ENCODE measurements around the gene IQGAP3.

IQGAP3 gene

GRCh38 chr1:156550346-156550745 lies 22.0 kb downstream of the IQGAP3 start:
- peaks cover 31% of the 10 kb centered on the region for H3K36me3 ChIP-seq (ENCODE audit: control insufficient read depth, insufficient read depth, low read length)
- no peaks in the 10 kb centered on the region for H3K4me1 ChIP-seq (ENCODE audit: control insufficient read depth, insufficient read depth, low read length)
- H3K9ac ChIP-seq (ENCODE audit: low read depth, low read length): no peak overlapping the region
- H3K9me3 ChIP-seq (ENCODE audit: control insufficient read depth, insufficient read depth, low read length): no peaks in the 10 kb centered on the region
- no peak overlapping the region for H3K4me3 ChIP-seq (ENCODE audit: low read depth, low read length)
- H3K27me3 ChIP-seq (ENCODE audit: control insufficient read depth, insufficient read depth, low read length): no peaks in the 10 kb centered on the region

DNA sequence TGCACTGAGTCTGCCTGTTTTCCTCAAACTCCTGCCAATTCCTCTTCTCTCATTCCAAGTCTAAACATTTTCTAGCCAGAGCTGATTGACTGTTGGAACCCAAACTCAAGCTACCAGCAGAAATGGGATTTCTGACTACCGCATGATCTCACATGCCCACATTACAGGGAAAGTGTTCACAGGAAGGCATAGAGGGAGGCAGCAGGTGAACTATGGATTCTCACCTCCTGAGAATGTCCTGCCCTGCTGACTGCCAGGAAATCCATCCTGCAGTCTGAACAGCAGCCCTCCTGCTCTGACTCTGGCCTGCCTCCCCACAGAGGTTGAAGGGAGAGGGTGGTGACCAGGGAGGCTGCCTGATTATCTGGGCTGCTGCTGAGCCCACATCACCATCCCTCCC lies 22.5 kb downstream of the IQGAP3 start:
- H3K4me1 ChIP-seq (ENCODE audit: control insufficient read depth, insufficient read depth, low read length): no peaks in the 10 kb centered on the region
- H3K9ac ChIP-seq (ENCODE audit: low read depth, low read length): no peak overlapping the region
- no peaks in the 10 kb centered on the region for H3K9me3 ChIP-seq (ENCODE audit: control insufficient read depth, insufficient read depth, low read length)
- no peaks in the 10 kb centered on the region for H3K27me3 ChIP-seq (ENCODE audit: control insufficient read depth, insufficient read depth, low read length)
- H3K36me3 ChIP-seq (ENCODE audit: control insufficient read depth, insufficient read depth, low read length): peaks cover 29% of the 10 kb centered on the region
- H3K4me3 ChIP-seq (ENCODE audit: low read depth, low read length): no peak overlapping the region

- Histone ChIP-seq H3K9ac (ENCODE audit: low read depth, low read length) (no peak overlapping the region), H3K4me1 (ENCODE audit: control insufficient read depth, insufficient read depth, low read length) (no peaks in the 10 kb centered on the region), H3K27me3 (ENCODE audit: control insufficient read depth, insufficient read depth, low read length) (no peaks in the 10 kb centered on the region), H3K36me3 (ENCODE audit: control insufficient read depth, insufficient read depth, low read length) (peaks cover 28% of the 10 kb centered on the region), H3K4me3 (ENCODE audit: low read depth, low read length) (no peak overlapping the region), H3K9me3 (ENCODE audit: control insufficient read depth, insufficient read depth, low read length) (no peaks in the 10 kb centered on the region)
Measured at GRCh38 chr1:156549390-156549789, 23.0 kb downstream of the IQGAP3 start.

- no peak overlapping the region for H3K9ac ChIP-seq (ENCODE audit: low read depth, low read length)
- no peaks in the 10 kb centered on the region for H3K9me3 ChIP-seq (ENCODE audit: control insufficient read depth, insufficient read depth, low read length)
- H3K4me3 ChIP-seq (ENCODE audit: low read depth, low read length): no peak overlapping the region
- H3K27me3 ChIP-seq (ENCODE audit: control insufficient read depth, insufficient read depth, low read length): no peaks in the 10 kb centered on the region
- H3K36me3 ChIP-seq (ENCODE audit: control insufficient read depth, insufficient read depth, low read length): peaks cover 28% of the 10 kb centered on the region
- H3K4me1 ChIP-seq (ENCODE audit: control insufficient read depth, insufficient read depth, low read length): no peaks in the 10 kb centered on the region
Measured at GRCh38 chr1:156547982-156548381, 24.4 kb downstream of the IQGAP3 start.

DNA sequence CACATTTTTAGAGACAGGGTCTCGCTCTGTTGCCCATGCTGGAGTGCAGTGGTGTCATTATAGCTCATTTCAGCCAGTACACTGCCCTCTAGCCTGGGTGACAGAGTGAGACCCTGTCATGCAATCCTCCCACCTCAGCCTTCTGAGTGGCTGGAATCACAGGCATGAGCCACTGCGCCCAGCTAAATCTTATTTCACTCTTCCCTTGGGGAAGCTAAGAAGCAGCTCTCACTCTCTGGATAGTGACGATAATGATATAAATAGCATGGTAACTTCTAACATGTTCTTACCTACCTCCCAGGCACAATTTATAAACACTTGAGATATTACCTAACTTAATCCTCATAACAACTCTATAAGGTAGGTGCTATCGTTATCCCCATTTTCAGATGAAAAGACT lies 24.9 kb downstream of the IQGAP3 start:
- H3K27me3 ChIP-seq (ENCODE audit: control insufficient read depth, insufficient read depth, low read length): no peaks in the 10 kb centered on the region
- H3K4me1 ChIP-seq (ENCODE audit: control insufficient read depth, insufficient read depth, low read length): no peaks in the 10 kb centered on the region
- H3K9me3 ChIP-seq (ENCODE audit: control insufficient read depth, insufficient read depth, low read length): no peaks in the 10 kb centered on the region
- no peak overlapping the region for H3K9ac ChIP-seq (ENCODE audit: low read depth, low read length)
- no peak overlapping the region for H3K4me3 ChIP-seq (ENCODE audit: low read depth, low read length)
- H3K36me3 ChIP-seq (ENCODE audit: control insufficient read depth, insufficient read depth, low read length): peaks cover 28% of the 10 kb centered on the region

- H3K4me1 ChIP-seq (ENCODE audit: control insufficient read depth, insufficient read depth, low read length): no peaks in the 10 kb centered on the region
- no peak overlapping the region for H3K4me3 ChIP-seq (ENCODE audit: low read depth, low read length)
- H3K9ac ChIP-seq (ENCODE audit: low read depth, low read length): no peak overlapping the region
- peaks cover 27% of the 10 kb centered on the region for H3K36me3 ChIP-seq (ENCODE audit: control insufficient read depth, insufficient read depth, low read length)
- no peaks in the 10 kb centered on the region for H3K9me3 ChIP-seq (ENCODE audit: control insufficient read depth, insufficient read depth, low read length)
- H3K27me3 ChIP-seq (ENCODE audit: control insufficient read depth, insufficient read depth, low read length): no peaks in the 10 kb centered on the region
Measured at GRCh38 chr1:156546267-156546666, 26.1 kb downstream of the IQGAP3 start.

DNA sequence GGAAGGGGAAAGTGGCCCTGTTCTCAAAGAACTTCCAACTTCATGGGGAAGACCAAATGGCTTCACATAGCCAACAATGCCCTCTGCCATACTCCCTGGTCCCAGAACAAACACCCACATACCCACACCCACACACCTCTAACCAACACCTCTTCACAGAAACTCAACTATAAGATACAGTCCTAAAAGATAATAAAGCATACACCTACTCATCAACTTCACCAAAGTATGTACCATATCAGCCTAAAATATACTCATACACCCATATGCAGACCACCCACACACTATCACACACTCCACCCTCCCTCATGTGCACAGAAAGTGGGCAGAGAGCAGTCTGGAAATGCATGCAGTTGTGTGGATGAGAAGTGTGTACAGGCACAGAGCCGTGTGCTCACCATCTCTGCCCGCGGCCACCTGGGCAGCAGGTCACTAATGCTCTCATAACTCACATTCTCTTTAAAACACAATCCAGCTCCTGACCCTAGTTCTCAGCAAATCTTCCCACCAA lies 27.7 kb downstream of the IQGAP3 start:
- Histone ChIP-seq H3K9ac (ENCODE audit: low read depth, low read length) (peak overlapping the region; percentile 24), H3K27me3 (ENCODE audit: control insufficient read depth, insufficient read depth, low read length) (no peaks in the 10 kb centered on the region), H3K4me3 (ENCODE audit: low read depth, low read length) (no peak overlapping the region), H3K36me3 (ENCODE audit: control insufficient read depth, insufficient read depth, low read length) (peaks cover 26% of the 10 kb centered on the region), H3K4me1 (ENCODE audit: control insufficient read depth, insufficient read depth, low read length) (no peaks in the 10 kb centered on the region), H3K9me3 (ENCODE audit: control insufficient read depth, insufficient read depth, low read length) (no peaks in the 10 kb centered on the region)

DNA sequence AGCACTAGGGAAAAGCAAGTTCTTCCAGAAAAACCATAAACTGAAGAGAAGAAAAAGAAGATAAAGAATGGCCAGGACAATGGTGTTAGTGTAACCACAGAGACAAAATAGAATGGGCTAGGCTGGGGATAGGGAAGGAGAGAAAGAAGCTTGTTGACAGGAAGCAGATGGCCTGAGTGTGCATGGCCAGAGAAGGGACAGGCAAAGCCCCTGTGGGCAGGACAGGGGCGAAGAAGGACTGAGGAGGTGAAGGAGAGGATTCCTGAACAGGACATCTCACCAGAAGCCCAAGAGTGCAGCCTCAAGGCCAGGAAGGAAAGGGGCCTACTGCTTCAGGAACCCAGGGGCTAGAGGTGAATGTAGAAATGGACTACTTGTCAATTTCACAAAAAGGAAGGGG lies 29.3 kb downstream of the IQGAP3 start:
- peaks cover 31% of the 10 kb centered on the region for H3K36me3 ChIP-seq (ENCODE audit: control insufficient read depth, insufficient read depth, low read length)
- no peaks in the 10 kb centered on the region for H3K4me1 ChIP-seq (ENCODE audit: control insufficient read depth, insufficient read depth, low read length)
- H3K9me3 ChIP-seq (ENCODE audit: control insufficient read depth, insufficient read depth, low read length): no peaks in the 10 kb centered on the region
- no peak overlapping the region for H3K4me3 ChIP-seq (ENCODE audit: low read depth, low read length)
- no peak overlapping the region for H3K9ac ChIP-seq (ENCODE audit: low read depth, low read length)
- no peaks in the 10 kb centered on the region for H3K27me3 ChIP-seq (ENCODE audit: control insufficient read depth, insufficient read depth, low read length)

GRCh38 chr1:156540955-156541354 lies 31.4 kb downstream of the IQGAP3 start:
- H3K4me1 ChIP-seq (ENCODE audit: control insufficient read depth, insufficient read depth, low read length): no peaks in the 10 kb centered on the region
- H3K9ac ChIP-seq (ENCODE audit: low read depth, low read length): no peak overlapping the region
- H3K4me3 ChIP-seq (ENCODE audit: low read depth, low read length): no peak overlapping the region
- no peaks in the 10 kb centered on the region for H3K9me3 ChIP-seq (ENCODE audit: control insufficient read depth, insufficient read depth, low read length)
- H3K36me3 ChIP-seq (ENCODE audit: control insufficient read depth, insufficient read depth, low read length): peaks cover 26% of the 10 kb centered on the region
- H3K27me3 ChIP-seq (ENCODE audit: control insufficient read depth, insufficient read depth, low read length): no peaks in the 10 kb centered on the region

DNA sequence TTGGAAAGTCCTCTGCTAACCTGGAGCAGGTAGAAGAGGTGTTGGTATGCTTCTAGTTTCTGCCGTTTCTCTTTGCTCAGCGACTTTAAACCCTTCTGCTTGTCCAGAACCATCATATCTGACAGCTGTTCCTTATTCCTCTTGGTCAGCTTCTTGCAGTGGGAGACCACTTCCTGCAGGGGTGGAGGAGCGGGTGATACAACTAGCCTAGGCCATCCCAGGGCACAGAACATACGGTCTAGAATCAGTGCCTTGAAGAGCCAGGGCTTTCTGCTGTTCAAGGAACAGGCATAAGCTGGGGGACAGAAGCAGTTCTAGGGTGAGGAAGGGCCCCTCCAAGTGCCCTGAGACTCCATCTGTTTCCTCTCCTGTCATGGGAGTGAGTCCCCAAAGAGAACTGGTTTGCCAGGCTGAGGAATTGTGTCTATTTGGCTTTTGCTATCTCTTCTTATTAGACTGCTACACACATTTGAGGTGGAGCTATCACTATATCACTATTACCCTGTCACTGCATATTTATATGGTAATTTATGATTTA lies 32.5 kb downstream of the IQGAP3 start:
- Histone ChIP-seq H3K36me3 (ENCODE audit: control insufficient read depth, insufficient read depth, low read length) (peaks cover 27% of the 10 kb centered on the region), H3K9me3 (ENCODE audit: control insufficient read depth, insufficient read depth, low read length) (no peaks in the 10 kb centered on the region), H3K4me3 (ENCODE audit: low read depth, low read length) (no peak overlapping the region), H3K9ac (ENCODE audit: low read depth, low read length) (no peak overlapping the region), H3K4me1 (ENCODE audit: control insufficient read depth, insufficient read depth, low read length) (no peaks in the 10 kb centered on the region), H3K27me3 (ENCODE audit: control insufficient read depth, insufficient read depth, low read length) (no peaks in the 10 kb centered on the region)

DNA sequence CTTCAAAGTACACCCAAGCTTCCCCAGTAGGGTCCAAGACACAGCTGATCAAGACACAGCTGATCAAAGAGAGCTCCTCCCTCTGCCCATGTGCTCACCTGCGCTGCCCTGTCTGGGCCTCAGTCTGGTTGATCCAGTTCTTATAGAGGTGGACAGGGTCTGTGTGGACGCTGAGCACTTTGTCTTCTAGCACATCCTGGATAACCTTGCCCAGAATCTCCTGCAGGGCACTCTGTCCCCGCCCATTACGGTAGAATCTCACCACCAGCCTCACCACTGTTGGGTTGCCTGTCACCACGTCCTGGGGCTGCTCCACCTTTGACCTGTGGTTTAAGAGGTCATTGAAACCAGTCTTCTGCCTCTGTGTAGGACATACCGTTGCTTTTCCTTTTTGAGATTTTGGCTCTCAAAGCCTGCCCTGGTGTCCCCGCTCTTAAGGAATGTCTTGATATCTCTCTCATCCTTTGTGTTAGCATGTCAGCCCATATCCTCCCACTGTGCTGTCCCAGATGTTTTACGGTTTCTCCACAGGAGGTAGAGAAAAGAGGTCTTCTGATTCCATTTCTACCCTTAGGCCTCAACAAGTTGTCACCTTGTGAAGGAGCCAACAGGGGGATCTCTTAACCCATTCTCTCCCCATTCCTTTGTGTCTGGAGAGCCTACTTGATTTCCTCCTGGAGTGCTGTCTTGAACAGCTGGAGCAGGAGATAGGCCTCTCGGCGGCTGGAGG lies 33.5 kb downstream of the IQGAP3 start:
- H3K9me3 ChIP-seq (ENCODE audit: control insufficient read depth, insufficient read depth, low read length): no peaks in the 10 kb centered on the region
- no peak overlapping the region for H3K9ac ChIP-seq (ENCODE audit: low read depth, low read length)
- H3K27me3 ChIP-seq (ENCODE audit: control insufficient read depth, insufficient read depth, low read length): no peaks in the 10 kb centered on the region
- H3K4me3 ChIP-seq (ENCODE audit: low read depth, low read length): no peak overlapping the region
- H3K4me1 ChIP-seq (ENCODE audit: control insufficient read depth, insufficient read depth, low read length): no peaks in the 10 kb centered on the region
- H3K36me3 ChIP-seq (ENCODE audit: control insufficient read depth, insufficient read depth, low read length): peaks cover 36% of the 10 kb centered on the region

- Histone ChIP-seq H3K27me3 (ENCODE audit: control insufficient read depth, insufficient read depth, low read length) (no peaks in the 10 kb centered on the region), H3K9ac (ENCODE audit: low read depth, low read length) (no peak overlapping the region), H3K9me3 (ENCODE audit: control insufficient read depth, insufficient read depth, low read length) (no peaks in the 10 kb centered on the region), H3K4me3 (ENCODE audit: low read depth, low read length) (no peak overlapping the region), H3K4me1 (ENCODE audit: control insufficient read depth, insufficient read depth, low read length) (no peaks in the 10 kb centered on the region), H3K36me3 (ENCODE audit: control insufficient read depth, insufficient read depth, low read length) (peaks cover 46% of the 10 kb centered on the region)
Measured at GRCh38 chr1:156537027-156537426, 35.3 kb downstream of the IQGAP3 start.

Measured in iPS-15b (cell line).